SH-SY5Y (cell line): ENCODE data around the gene HDGF.

Experiments used
- GATA2 ChIP-seq: IDR thresholded peaks from 2 replicates; pipeline ENCODE4 v1.6.1; 2011; ENCODE audit warnings: mild to moderate bottlenecking, low read depth, low read length
- GATA3 ChIP-seq: IDR thresholded peaks from 2 replicates; pipeline ENCODE4 v1.6.1; 2011; ENCODE audit warnings: low read depth, mild to moderate bottlenecking, low read length, moderate library complexity

DNA sequence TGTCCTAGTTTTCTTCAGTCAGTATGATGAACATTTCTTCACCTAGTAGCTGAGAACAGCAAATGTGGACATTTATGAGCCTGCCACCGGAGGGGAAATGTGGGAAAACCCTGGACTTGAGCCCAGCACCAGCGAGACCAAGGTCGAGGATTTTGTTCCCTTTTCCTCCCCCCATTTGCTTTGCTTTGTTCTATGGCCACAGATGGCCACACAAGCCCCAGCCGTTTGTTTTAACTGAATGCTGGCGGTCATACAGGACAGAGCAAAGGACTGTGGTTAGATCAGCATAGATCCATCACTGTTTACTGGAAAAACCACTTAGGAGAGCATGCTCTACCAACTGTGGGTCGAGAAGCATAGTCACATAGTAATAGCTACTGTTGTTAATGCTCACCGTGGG lies 44.3 kb upstream of the HDGF start:
- TF ChIP-seq GATA2 (no peak), GATA3 (no peak)
